HK-2 (cell line): Measurements from ENCODE around the gene TBC1D2.

Experiments
- DNase-seq: peaks from one replicate; pipeline ENCODE4 v3.0.0-alpha.2; 2018; ENCODE audit not compliant: unreplicated experiment

The TBC1D2 gene

GRCh38 chr9:98218562-98219363, 36.7 kb downstream of the TBC1D2 start:
- no peak for DNase-seq

GRCh38 chr9:98217255-98217654, 38.2 kb downstream of the TBC1D2 start:
- no peak for DNase-seq

GRCh38 chr9:98216391-98216790, 39.1 kb downstream of the TBC1D2 start:
- no peak for DNase-seq

- DNase-seq = no peak
Measured at GRCh38 chr9:98215821-98216220, 39.6 kb downstream of the TBC1D2 start.

GRCh38 chr9:98215271-98215670, 40.2 kb downstream of the TBC1D2 start:
- DNase-seq = no peak

- DNase-seq = no peak
Measured at GRCh38 chr9:98214811-98215210, 40.6 kb downstream of the TBC1D2 start.

- DNase-seq = no peak
Measured at GRCh38 chr9:98211260-98211659, 44.2 kb downstream of the TBC1D2 start.

GRCh38 chr9:98210435-98210834, 45.0 kb downstream of the TBC1D2 start:
- DNase-seq = no peak

GRCh38 chr9:98209530-98209929, 45.9 kb downstream of the TBC1D2 start:
- DNase-seq = no peak

- DNase-seq = no peak
Measured at GRCh38 chr9:98208635-98209034, 46.8 kb downstream of the TBC1D2 start.

- DNase-seq = no peak
Measured at GRCh38 chr9:98207606-98208005, 47.8 kb downstream of the TBC1D2 start.

- DNase-seq = no peak
Measured at GRCh38 chr9:98206754-98207153, 48.7 kb downstream of the TBC1D2 start.

- DNase-seq = no peak
Measured at GRCh38 chr9:98204692-98205091, 50.8 kb downstream of the TBC1D2 start.

- DNase-seq = no peak
Measured at GRCh38 chr9:98203153-98203552, 52.3 kb downstream of the TBC1D2 start.

- no peak for DNase-seq
Measured at GRCh38 chr9:98202252-98202651, 53.2 kb downstream of the TBC1D2 start.

- DNase-seq = no peak
Measured at GRCh38 chr9:98201749-98202148, 53.7 kb downstream of the TBC1D2 start.

GRCh38 chr9:98201102-98201501, 54.3 kb downstream of the TBC1D2 start:
- no peak for DNase-seq

GRCh38 chr9:98199388-98200033, 55.9 kb downstream of the TBC1D2 start:
- DNase-seq = no peak

GRCh38 chr9:98195671-98196070, 59.8 kb downstream of the TBC1D2 start:
- no peak for DNase-seq

GRCh38 chr9:98193336-98193944, 62.0 kb downstream of the TBC1D2 start:
- DNase-seq = no peak

- DNase-seq = peak; percentile 86
Measured at GRCh38 chr9:98192503-98193335, 62.7 kb downstream of the TBC1D2 start, which contains the start of gene CORO2A. TSS of gene CORO2A (minus strand) at chr9:98192637. CDS start at chr9:98157660, 34,977 bp downstream.
